Measurements from ENCODE around the gene RTN4R. TPM values are rescaled to one million over a fixed set of nuclear protein-coding genes. Genes with fewer than 3 reads are reported as not detected.

The RTN4R gene
- total and polyA plus RNA-seq, 2 of the 8 experiments (the other 6 are each of a cell fraction or from before 2014, with no cell fraction given) = 21.8 to 41.3 TPM

- Histone ChIP-seq H2AK5ac (ENCODE audit: low read depth, low read length) (peak overlapping the region; percentile 29; the same call in 1 of the 2 replicates), H2AFZ (ENCODE audit: low read length) (no peak overlapping the region), H4K5ac (ENCODE audit: insufficient read length, low read depth, low read length) (no peak overlapping the region), H4K8ac (ENCODE audit: extremely low read depth, insufficient read depth, low read length) (no peak overlapping the region), H3K23ac (ENCODE audit: insufficient read length) (no peak overlapping the region), H3K56ac (replicated peaks; ENCODE audit: insufficient read length, low read depth, low read length) (no peak overlapping the region), H3K4me1 (replicated peaks in 1 of 4; ENCODE audit: control insufficient read depth in 3 of 4, insufficient read depth in 4 of 4, low read length in 3 of 4) (peaks cover 0 to 3% (median 0%) of the 10 kb centered on the region in 4 experiments; a peak in 2 of 7 replicates), H3K4me2 (ENCODE audit: insufficient read depth in 1 of 2, low read depth in 2 of 2, low read length in 2 of 2) (no peak overlapping the region), H3K18ac (ENCODE audit: extremely low read depth, low read length) (no peak overlapping the region), H3K9ac (replicated peaks in 1 of 4; ENCODE audit: extremely low read depth in 1 of 4, low read depth in 3 of 4, low read length in 3 of 4) (no peak overlapping the region), H3K23me2 (ENCODE audit: low read depth, low read length) (0 out of 2 replicates have a peak, but pooled peaks cover 4% of the 10 kb centered on the region), H3K27me3 (replicated peaks in 1 of 4; ENCODE audit: control insufficient read depth in 3 of 4, extremely low read depth in 1 of 4, insufficient read depth in 3 of 4, low read length in 3 of 4) (no peaks in the 10 kb centered on the region), H4K91ac (replicated peaks; ENCODE audit: insufficient read length, low read length) (no peak overlapping the region), H2BK12ac (ENCODE audit: low read depth, low read length) (no peak overlapping the region), H2BK15ac (ENCODE audit: low read length) (no peak overlapping the region), H2BK5ac (ENCODE audit: low read depth, low read length) (peak overlapping the region; percentile 7; the same call in 1 of the 2 replicates), H3K79me2 (ENCODE audit: control insufficient read depth in 1 of 2, insufficient read depth in 2 of 2, low read length in 2 of 2) (no peaks in the 10 kb centered on the region), H3K4me3 (ENCODE audit: extremely low read depth in 1 of 4, insufficient read depth in 2 of 4, low read depth in 3 of 4, low read length in 4 of 4) (no peak overlapping the region), H3K4ac (replicated peaks; ENCODE audit: insufficient read length, low read depth, low read length) (no peak overlapping the region), H2BK120ac (replicated peaks; ENCODE audit: low read depth, low read length) (no peak overlapping the region), H2BK20ac (ENCODE audit: low read length) (no peak overlapping the region), H3K36me3 (ENCODE audit: control insufficient read depth in 2 of 4, insufficient read depth in 4 of 4, low read length in 3 of 4) (no peaks in the 10 kb centered on the region), H4K20me1 (replicated peaks in 1 of 2; ENCODE audit: control insufficient read depth in 1 of 2, insufficient read depth in 2 of 2, low read length in 2 of 2) (peaks cover 0 to 11% of the 10 kb centered on the region in 2 experiments), H3K9me3 (ENCODE audit: insufficient read depth in 2 of 2, low read depth in 1 of 2, low read length in 1 of 2) (peaks cover 3 to 5% of the 10 kb centered on the region in 2 experiments; a peak in 2 of 4 replicates), H3K79me1 (ENCODE audit: low read depth, low read length) (no peaks in the 10 kb centered on the region), H3K14ac (ENCODE audit: insufficient read length) (no peak overlapping the region), H3K27ac (ENCODE audit: low read depth, low read length) (no peak overlapping the region)
- no peak for DNase-seq (ENCODE audit: low read depth in 1 of 2, low spot score in 2 of 2)
- 94% methylated on average over 2 of the region's 2 CpGs; no CpG with 5 or more reads in 1 of the 2 experiments for WGBS, 2 experiments (ENCODE audit: extremely low coverage in 1 of 2, insufficient coverage in 1 of 2, insufficient read length in 1 of 2, insufficient replicate concordance in 2 of 2, low coverage in 1 of 2, low lambda C conversion rate in 2 of 2, missing lambda C conversion rate in 1 of 2)
- FAIRE-seq = no peak
- TF ChIP-seq JUND (IDR thresholded peaks at IDR 0.05; ENCODE audit: low read length) (no peak), ATF3 (IDR thresholded peaks at IDR 0.05; ENCODE audit: insufficient read depth, low read depth, low read length) (no peak), TAF7 (optimal IDR thresholded peaks at IDR 0.05; ENCODE audit: borderline replicate concordance, low read depth, low read length) (no peak), SIRT6 (IDR thresholded peaks at IDR 0.05; ENCODE audit: low read length) (no peak), FOSL1 (IDR thresholded peaks at IDR 0.05; ENCODE audit: insufficient read depth, low read depth, low read length) (no peak), TCF12 (IDR thresholded peaks at IDR 0.05; ENCODE audit: low read depth, low read length) (no peak), GTF2F1 (IDR thresholded peaks at IDR 0.05; ENCODE audit: borderline replicate concordance, low read depth, low read length) (no peak), BCL11A (IDR thresholded peaks at IDR 0.05; ENCODE audit: low read depth in 2 of 2, low read length in 2 of 2) (no peak), SIN3A (conservative IDR thresholded peaks at IDR 0.05 in 1 of 2, IDR thresholded peaks at IDR 0.05 in 1 of 2; ENCODE audit: low read depth in 1 of 2, low read length in 2 of 2) (no peak), CBX8 (IDR thresholded peaks at IDR 0.05; ENCODE audit: borderline replicate concordance, low read depth, low read length) (no peak)
- ChIA-PET CTCF (ENCODE audit: partially characterized antibody) (interaction anchor here (1.1 to 5.8 kb wide), 3 partner anchors 12 to 69 kb away, joined by 3 to 46 read pairs (median 7); no protein-coding TSS in a partner anchor), POLR2A (ENCODE audit: partially characterized antibody) (no interaction called here)
Measured at GRCh38 chr22:20225693-20225966, 42.5 kb downstream of the RTN4R start.

Data from H1 (cell line).